CD14-positive monocyte (primary cell): ENCODE results near the gene SNX33. TPM values are rescaled to one million over a fixed set of nuclear protein-coding genes. Genes with fewer than 3 reads are reported as not detected.
"Not testable (repeated sequence)": the region's sequence is repeated elsewhere in the genome, so short reads cannot be mapped to it uniquely, and the experiment has no call there.

Source experiments
- DNase-seq, 3 donors: peaks; one replicate each; pipeline ENCODE4 v3.0.0-alpha.2; 2011 to 2022
- H2AFZ ChIP-seq: 2 replicates; pipeline ENCODE4 v1.6.0; 2012; ENCODE audit warnings: mild to moderate bottlenecking, low read depth, low read length, inconsistent platforms; ENCODE audit not compliant: insufficient read depth, poor library complexity, severe bottlenecking
- H3K27ac ChIP-seq, 2 donors: 1 replicate in 1 of 2; 2 replicates in 1 of 2; pipeline ENCODE4 v1.5.1; 2012 to 2013; ENCODE audit warnings: low read length in 2 of 2, control low read depth in 1 of 2, inconsistent platforms in 1 of 2, low read depth in 1 of 2, mild to moderate bottlenecking in 1 of 2
- H3K27me3 ChIP-seq, 2 donors: one replicate each; pipeline versions ENCODE4 v1.6.0 to v1.6.1; 2011 to 2013; ENCODE audit warnings: low read length in 2 of 2; ENCODE audit not compliant: control insufficient read depth in 2 of 2, insufficient read depth in 2 of 2
- H3K36me3 ChIP-seq, 2 donors: replicated peaks in 1 of 2; 1 replicate in 1 of 2; 2 replicates in 1 of 2; pipeline versions ENCODE4 v1.5.1 to v1.6.1; 2012 to 2013; ENCODE audit warnings: low read length in 2 of 2, control low read depth in 1 of 2, inconsistent platforms in 1 of 2, mild to moderate bottlenecking in 1 of 2; ENCODE audit not compliant: insufficient read depth in 2 of 2, control insufficient read depth in 1 of 2
- H3K4me1 ChIP-seq, 2 donors: 1 replicate in 1 of 2; 2 replicates in 1 of 2; pipeline versions ENCODE4 v1.5.1 to v1.6.1; 2012 to 2013; ENCODE audit warnings: low read length in 2 of 2, control low read depth in 1 of 2, inconsistent platforms in 1 of 2, mild to moderate bottlenecking in 1 of 2, moderate library complexity in 1 of 2; ENCODE audit not compliant: insufficient read depth in 2 of 2, control insufficient read depth in 1 of 2
- H3K4me2 ChIP-seq: replicated peaks from 2 replicates; pipeline ENCODE3; 2012; ENCODE audit warnings: low read length, moderate library complexity, mild to moderate bottlenecking; ENCODE audit not compliant: poor library complexity, severe bottlenecking; ENCODE audit errors: extremely low read depth
- H3K4me3 ChIP-seq, 3 experiments: fragments of 200-600 bp in 1 of 3; sonication (generic) in 1 of 3; replicated peaks in 1 of 3; 1 replicate in 2 of 3; 2 replicates in 1 of 3; pipeline ENCODE4 v1.5.1; 2011 to 2013; ENCODE audit warnings: low read length in 3 of 3, mild to moderate bottlenecking in 3 of 3, control low read depth in 2 of 3, low read depth in 2 of 3, inconsistent platforms in 1 of 3, moderate library complexity in 1 of 3
- H3K79me2 ChIP-seq: 2 replicates; pipeline ENCODE4 v1.6.0; 2012; ENCODE audit warnings: mild to moderate bottlenecking, control low read depth, inconsistent platforms, low read length, moderate library complexity; ENCODE audit not compliant: insufficient read depth
- H3K9ac ChIP-seq: 2 replicates; pipeline ENCODE4 v1.6.0; 2017; ENCODE audit warnings: low read length, mild to moderate bottlenecking; ENCODE audit not compliant: insufficient read depth, poor library complexity, severe bottlenecking
- H3K9me3 ChIP-seq, 2 donors: replicated peaks in 1 of 2; 1 replicate in 1 of 2; 2 replicates in 1 of 2; pipeline versions ENCODE4 v1.5.1 to v1.6.1; 2012 to 2013; ENCODE audit warnings: low read length in 2 of 2, control low read depth in 1 of 2; ENCODE audit not compliant: control insufficient read depth in 1 of 2, insufficient read depth in 1 of 2
- H4K20me1 ChIP-seq: 2 replicates; pipeline ENCODE4 v1.6.0; 2012; ENCODE audit warnings: mild to moderate bottlenecking, low read length, control low read depth, moderate library complexity; ENCODE audit not compliant: insufficient read depth
- H3K27ac Mint-ChIP-seq, 7 donors: one replicate each; pipeline ENCODE4 v1.8.0; 2020; ENCODE audit warnings: mild to moderate bottlenecking in 7 of 7, mixed read lengths in 7 of 7, moderate library complexity in 6 of 7, inconsistent platforms in 2 of 7
- H3K27me3 Mint-ChIP-seq, 3 donors: one replicate each; pipeline ENCODE4 v1.8.0; 2021 to 2022; ENCODE audit warnings: low read depth in 3 of 3, mild to moderate bottlenecking in 3 of 3, mixed read lengths in 3 of 3, moderate library complexity in 3 of 3, inconsistent platforms in 1 of 3
- H3K36me3 Mint-ChIP-seq, 2 donors: one replicate each; pipeline ENCODE4 v1.8.0; 2020; ENCODE audit warnings: mixed read lengths in 2 of 2, inconsistent platforms in 1 of 2, mild to moderate bottlenecking in 1 of 2
- H3K4me1 Mint-ChIP-seq: one replicate; pipeline ENCODE4 v1.8.0; 2020; ENCODE audit warnings: mild to moderate bottlenecking, mixed read lengths
- H3K4me3 Mint-ChIP-seq, 2 donors: one replicate each; pipeline ENCODE4 v1.8.0; 2020; ENCODE audit warnings: mild to moderate bottlenecking in 2 of 2, mixed read lengths in 2 of 2, moderate library complexity in 1 of 2
- H3K9me3 Mint-ChIP-seq, 7 donors: one replicate each; pipeline ENCODE4 v1.8.0; 2020 to 2022; ENCODE audit warnings: mixed read lengths in 7 of 7, mild to moderate bottlenecking in 6 of 7, moderate library complexity in 6 of 7, inconsistent platforms in 2 of 7
- WGBS: methylation state at CpG from one replicate; pipeline ENCODE4 v1.1.5; 2013; ENCODE audit warnings: missing lambda C conversion rate; ENCODE audit not compliant: insufficient coverage; 5-methylcytosine and 5-hydroxymethylcytosine counted together
- intact Hi-C, 2 donors: fragments of 100-400 bp; cut with micrococcal nuclease; formaldehyde crosslinking; loops; one replicate each; pipeline versions ENCODE4 v1.15.0 to v1.15.1; 2023
- polyA plus RNA-seq, 3 donors: library from polyadenylated mRNA; depleted of rRNA in 1 of 3; unstranded in 2 of 3; stranded (reverse) in 1 of 3; fragments of 300-500 nt in 2 of 3; fragments of >200 nt in 1 of 3; fragmentation: Illumina TruSeq in 2 of 3; gene quantifications; 1 replicate in 2 of 3; 2 replicates in 1 of 3; pipeline ENCODE4 v1.2.3, GENCODE V29; 2012 to 2021

The SNX33 gene
- polyA plus RNA-seq, 3 donors = 2.4 to 4.8 (median 2.4) TPM

DNA sequence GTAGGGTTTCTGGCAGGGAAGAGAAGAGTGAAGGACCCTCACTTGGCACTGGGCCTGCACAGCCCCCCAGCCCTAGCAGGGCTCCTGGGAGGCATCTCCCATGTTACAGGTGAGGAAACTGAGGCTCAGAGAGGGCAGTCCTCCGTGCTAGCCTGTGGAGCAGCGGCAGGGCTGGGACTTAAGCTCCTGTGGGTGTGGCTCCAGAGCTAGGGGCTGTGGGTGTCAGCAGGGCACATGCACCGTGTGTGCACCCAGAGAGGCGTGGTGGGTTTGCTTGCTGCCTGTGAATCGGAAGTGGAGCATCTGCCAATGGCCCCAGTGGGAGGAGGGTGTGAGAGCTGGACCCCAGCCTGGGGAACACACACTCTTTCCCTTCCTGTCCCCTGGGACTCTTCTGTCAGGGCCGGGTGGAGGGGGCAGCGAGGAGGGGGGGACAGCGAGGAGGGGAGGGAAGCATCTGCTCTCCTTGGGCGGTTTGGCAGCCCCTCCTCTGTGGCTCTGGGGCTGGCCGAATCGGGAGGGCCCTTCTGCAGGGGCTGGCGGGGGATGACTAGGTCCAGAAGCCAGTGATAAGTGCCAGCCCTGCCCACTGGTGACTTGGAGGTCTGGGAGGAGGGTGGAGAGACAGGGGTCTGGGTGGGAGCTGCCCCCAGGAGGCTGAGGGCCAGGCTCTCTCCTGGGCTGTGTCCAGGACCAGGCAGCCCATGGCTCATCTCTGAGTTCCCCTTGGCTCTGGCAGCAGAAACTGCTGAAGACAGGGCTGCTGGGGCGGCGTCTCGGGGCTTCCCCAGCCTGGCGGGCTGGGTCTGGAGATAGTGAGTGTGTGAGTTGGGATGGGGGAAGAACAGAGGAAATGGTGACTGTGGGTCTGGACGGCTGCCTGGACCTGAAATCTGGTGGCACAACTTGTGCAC lies 52.5 kb downstream of the SNX33 start:
- DNase-seq = peak; percentile 78 to 90 (median 84)
- Mint-ChIP-seq H3K27me3 (peaks cover 15 to 20% (median 19%) of the 10 kb centered on the region in 3 donors), H3K4me3 (peak overlapping the region; percentile 56 to 68), H3K4me1 (peaks cover 33% of the 10 kb centered on the region), H3K27ac (peak overlapping the region; percentile 74 to 87 (median 85))
- H4K20me1 ChIP-seq, H3K36me3 Mint-ChIP-seq, H3K36me3 ChIP-seq, H3K9me3 ChIP-seq, intact Hi-C loops, H3K9me3 Mint-ChIP-seq, H3K79me2 ChIP-seq: not testable (repeated sequence)
- peak overlapping the region; percentile 51 for H3K4me2 ChIP-seq
- H3K4me1 ChIP-seq = peaks cover 30 to 38% of the 10 kb centered on the region in 2 donors
- peaks cover 2 to 13% of the 10 kb centered on the region in 2 donors for H3K27me3 ChIP-seq
- peak overlapping the region; percentile 51 to 74 for H3K27ac ChIP-seq
- H3K4me3 ChIP-seq = peak overlapping the region in 1 of 3 experiments; percentile 55
- peak overlapping the region; percentile 23 for H2AFZ ChIP-seq
- H3K9ac ChIP-seq = peak overlapping the region; percentile 44
- 0% methylated on average over 3 of the region's 17 CpGs for WGBS

DNA sequence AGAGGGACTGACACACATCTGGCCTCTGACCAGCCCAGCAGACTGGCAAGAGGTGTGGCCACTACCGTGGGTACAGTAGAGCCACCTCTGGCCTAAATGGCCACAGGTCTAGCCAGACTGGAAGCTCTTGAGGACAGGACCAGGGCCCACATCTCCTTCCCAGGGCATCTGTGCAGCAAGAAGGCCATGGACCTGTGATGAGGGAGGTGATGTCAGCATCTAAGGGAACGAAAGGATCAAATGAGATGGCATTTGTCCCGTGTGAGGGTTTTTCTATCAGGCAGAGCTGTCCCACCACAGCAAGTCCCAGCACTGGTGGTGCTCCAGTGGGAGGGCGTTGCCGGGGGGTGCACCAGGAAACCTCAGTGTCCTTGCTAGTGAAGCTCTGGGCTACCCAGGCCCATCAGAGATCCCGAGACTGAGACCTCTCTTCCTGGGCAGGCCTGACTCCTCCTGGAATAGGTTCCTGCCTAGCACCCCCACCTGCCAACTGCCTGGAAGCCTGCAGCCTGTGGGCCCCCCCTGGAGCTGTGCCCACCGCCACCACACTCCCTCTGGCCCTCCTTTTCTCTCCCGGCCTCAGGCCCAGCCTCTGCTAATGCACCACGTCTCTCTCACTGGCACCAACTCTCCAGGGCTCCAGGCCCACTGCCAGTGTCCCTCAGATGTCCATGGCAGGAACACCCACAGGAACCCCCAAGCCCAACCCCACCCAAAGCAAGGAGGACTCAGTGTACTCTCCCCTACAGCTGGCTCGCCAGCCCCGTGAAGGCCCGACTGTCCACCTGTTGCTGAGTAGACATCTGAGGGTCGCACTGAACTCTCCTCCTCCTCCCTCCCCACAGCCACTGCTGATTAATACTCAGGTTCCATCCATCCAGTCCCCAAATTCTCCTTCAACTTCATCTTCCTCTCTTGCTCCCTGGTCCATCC lies 53.6 kb downstream of the SNX33 start:
- H4K20me1 ChIP-seq, H3K27me3 ChIP-seq, H2AFZ ChIP-seq, H3K36me3 ChIP-seq, H3K9me3 Mint-ChIP-seq, H3K4me3 Mint-ChIP-seq, H3K36me3 Mint-ChIP-seq, H3K4me3 ChIP-seq, intact Hi-C loops, H3K79me2 ChIP-seq, H3K9me3 ChIP-seq, H3K4me2 ChIP-seq, DNase-seq: not testable (repeated sequence)
- WGBS = 75% methylated on average over 6 of the region's 13 CpGs
- H3K27ac Mint-ChIP-seq = peak overlapping the region; percentile 56 to 87 (median 79)
- H3K4me1 ChIP-seq = peaks cover 24 to 31% of the 10 kb centered on the region in 2 donors
- H3K9ac ChIP-seq = peak overlapping the region; percentile 27
- peaks cover 4 to 10% (median 10%) of the 10 kb centered on the region in 3 donors for H3K27me3 Mint-ChIP-seq
- peak overlapping the region; percentile 51 to 66 for H3K27ac ChIP-seq
- peaks cover 27% of the 10 kb centered on the region for H3K4me1 Mint-ChIP-seq
